VCaP (cell line): ENCODE data around the gene ERV3-1.
A peak's percentile ranks its signal among the peaks of the same experiment; 100 is the strongest.
"Not testable (repeated sequence)": the region's sequence is repeated elsewhere in the genome, so short reads cannot be mapped to it uniquely, and the experiment has no call there.

Experiments
- H3K27ac ChIP-seq: fragments of 450-650 bp; 2 replicates; pipeline ENCODE4 v1.5.1; 2017
- TF ChIP-seq, protein P1 (sequence below): fragments of 450-650 bp; conservative IDR thresholded peaks from 2 replicates; pipeline ENCODE4 v1.5.1; 2017; ENCODE audit warnings: mild to moderate bottlenecking, moderate library complexity

The ERV3-1 gene, protein sequence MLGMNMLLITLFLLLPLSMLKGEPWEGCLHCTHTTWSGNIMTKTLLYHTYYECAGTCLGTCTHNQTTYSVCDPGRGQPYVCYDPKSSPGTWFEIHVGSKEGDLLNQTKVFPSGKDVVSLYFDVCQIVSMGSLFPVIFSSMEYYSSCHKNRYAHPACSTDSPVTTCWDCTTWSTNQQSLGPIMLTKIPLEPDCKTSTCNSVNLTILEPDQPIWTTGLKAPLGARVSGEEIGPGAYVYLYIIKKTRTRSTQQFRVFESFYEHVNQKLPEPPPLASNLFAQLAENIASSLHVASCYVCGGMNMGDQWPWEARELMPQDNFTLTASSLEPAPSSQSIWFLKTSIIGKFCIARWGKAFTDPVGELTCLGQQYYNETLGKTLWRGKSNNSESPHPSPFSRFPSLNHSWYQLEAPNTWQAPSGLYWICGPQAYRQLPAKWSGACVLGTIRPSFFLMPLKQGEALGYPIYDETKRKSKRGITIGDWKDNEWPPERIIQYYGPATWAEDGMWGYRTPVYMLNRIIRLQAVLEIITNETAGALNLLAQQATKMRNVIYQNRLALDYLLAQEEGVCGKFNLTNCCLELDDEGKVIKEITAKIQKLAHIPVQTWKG

DNA sequence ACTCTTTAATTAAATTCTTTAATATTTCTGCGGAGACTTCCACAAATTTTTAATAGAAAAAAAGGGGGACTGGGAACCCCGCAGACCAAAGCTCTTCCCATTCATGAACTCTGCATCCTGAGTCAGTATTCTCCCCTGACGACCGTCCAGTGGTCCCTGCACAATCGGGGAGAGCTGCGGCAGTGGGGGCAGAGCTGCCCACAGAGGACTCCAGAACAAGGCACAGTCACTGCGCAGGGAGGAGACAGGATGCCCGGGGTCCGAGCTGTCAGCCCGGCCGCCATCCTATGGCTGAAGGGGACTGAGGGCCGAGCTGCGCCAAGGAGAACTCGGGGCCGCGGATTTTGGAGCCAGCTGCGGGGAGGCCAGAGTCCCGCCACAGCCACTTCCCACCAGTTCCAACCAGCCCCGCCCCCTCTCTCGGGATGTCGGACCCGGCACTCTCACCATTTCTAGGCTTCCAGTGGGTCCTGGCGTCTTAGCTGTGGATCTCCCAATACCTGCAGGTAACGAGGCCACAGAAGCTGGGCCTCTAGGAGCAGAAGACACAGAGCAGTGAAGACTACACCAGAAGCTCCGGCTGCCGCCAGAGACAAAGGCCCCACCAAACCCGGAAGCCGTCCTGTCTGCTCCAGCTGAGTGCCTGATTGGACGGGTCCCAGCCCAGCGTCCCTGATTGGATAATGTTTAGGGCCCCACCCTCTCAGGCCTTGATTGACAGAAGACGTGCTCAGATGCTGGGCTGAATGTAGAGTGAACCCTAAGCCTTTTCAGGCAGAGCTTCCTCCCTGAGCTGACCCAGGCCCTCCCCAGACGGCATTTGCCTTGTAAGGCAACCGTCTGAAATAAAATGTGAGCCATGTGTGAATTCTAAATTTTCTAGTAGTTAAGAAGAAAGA is at the start of gene ERV3-1:
Gene ERV3-1 (minus strand): TSS at position 594 of the 899 bp plus-strand sequence. CDS start 13,661 bp downstream, outside the sequence.
- peak within 1 kb of the TSS; percentile 77 for H3K27ac ChIP-seq
- TF ChIP-seq, protein P1, sequence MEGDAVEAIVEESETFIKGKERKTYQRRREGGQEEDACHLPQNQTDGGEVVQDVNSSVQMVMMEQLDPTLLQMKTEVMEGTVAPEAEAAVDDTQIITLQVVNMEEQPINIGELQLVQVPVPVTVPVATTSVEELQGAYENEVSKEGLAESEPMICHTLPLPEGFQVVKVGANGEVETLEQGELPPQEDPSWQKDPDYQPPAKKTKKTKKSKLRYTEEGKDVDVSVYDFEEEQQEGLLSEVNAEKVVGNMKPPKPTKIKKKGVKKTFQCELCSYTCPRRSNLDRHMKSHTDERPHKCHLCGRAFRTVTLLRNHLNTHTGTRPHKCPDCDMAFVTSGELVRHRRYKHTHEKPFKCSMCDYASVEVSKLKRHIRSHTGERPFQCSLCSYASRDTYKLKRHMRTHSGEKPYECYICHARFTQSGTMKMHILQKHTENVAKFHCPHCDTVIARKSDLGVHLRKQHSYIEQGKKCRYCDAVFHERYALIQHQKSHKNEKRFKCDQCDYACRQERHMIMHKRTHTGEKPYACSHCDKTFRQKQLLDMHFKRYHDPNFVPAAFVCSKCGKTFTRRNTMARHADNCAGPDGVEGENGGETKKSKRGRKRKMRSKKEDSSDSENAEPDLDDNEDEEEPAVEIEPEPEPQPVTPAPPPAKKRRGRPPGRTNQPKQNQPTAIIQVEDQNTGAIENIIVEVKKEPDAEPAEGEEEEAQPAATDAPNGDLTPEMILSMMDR, result no peak

DNA sequence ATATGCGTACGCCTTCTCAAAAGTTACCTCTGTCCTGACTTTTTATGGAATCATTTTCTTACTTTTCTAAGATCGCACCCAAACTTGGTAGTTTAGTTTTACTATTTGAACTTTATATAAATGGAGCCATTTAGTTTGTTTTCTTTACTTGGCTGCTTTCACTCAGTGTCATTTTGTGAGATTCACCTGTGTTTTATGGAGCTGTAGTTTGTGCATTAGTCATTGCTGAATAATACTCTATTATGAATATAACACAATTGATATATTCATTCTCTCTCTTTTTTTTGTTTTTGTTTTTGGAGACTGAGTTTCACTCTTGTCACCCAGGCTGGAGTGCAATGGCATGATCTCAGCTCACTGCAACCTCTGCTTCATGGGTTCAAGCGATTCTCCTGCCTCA is 49.3 kb upstream of the ERV3-1 start:
- not testable (repeated sequence) for H3K27ac ChIP-seq

DNA sequence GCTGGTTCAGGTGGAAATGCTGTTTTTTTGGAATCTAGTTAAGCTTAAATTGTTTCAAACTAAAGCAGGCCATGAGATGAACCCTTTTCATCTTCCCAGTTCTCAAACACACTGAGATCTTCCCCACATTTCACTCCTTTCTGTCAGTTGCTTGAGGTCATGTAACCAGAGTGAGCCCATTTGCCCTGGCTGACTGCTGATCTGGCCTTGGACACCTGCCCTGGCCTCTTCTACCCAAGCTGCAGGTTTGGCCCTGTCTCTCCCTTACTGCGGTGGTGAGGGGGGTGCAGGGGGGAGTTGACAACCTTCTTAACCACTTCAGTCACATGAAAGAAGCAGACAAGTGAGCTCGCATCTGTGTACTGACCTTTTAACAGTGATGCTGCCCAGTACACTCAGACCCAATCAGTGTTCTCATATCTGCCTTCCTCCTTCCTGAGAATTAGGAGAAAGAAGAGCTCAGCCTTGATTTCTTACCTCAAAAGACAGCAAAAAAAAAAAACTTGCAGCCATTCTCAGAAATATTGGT is 48.0 kb upstream of the ERV3-1 start:
- not testable (repeated sequence) for H3K27ac ChIP-seq

DNA sequence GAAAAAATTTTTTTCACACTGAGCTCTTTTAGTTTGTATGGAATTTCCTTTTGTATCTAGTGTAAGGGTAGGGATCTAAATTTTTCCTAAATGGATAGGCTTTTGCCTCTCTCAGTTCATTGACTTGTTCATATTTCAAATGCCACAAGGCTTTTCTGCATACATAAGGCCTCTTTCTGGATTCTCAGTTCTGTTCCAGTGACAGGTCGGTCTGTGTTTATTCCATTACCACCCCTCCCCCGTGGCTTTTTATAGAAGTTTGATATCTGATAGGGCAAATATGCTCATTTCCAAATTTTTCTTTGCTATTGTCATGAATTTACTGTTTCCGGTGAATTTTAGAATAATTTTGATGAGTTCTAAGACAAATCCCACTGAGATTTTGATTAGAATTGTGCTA is 45.2 kb upstream of the ERV3-1 start:
- not testable (repeated sequence) for H3K27ac ChIP-seq

DNA sequence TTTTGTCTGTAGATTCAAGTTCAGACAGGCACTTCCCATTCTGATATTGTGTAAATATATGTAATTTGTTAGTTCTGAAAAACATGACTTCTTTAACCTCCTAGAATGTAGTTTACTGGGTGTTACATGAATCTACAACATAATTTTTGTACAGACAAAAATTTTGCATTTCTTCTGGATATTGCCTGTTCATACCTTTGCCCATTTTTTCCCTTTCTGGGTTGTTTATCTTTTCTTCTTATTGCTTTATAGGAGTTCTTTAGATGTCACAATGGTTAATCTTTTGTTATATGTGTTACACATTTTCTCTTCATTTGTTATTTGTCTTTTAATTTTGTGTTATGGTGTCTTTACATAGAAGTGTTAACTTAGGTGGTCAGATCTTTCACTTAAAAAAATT is 44.7 kb upstream of the ERV3-1 start:
- not testable (repeated sequence) for H3K27ac ChIP-seq

DNA sequence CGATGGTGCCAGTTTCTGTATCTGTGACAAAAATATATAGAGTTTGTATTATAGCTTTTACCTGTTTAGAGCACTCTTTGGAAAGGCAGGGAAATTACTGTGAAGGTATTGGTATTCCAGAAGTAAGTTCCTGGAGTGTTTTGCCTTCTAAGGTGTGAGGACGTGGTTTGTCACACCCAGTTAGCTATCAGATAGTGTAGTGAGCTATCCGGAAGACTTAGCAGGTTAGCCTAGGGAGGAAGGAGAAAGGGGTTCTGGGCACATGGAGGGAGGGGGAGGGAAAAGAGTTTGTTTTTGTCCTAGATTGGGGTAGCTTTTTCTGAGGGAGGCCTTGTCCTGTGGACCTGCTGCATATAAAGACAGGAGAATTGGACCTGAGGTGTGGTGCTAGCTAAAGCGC is 39.8 kb upstream of the ERV3-1 start:
- H3K27ac ChIP-seq, result peak overlapping the region; percentile 40; the same call in 1 of the 2 replicates

DNA sequence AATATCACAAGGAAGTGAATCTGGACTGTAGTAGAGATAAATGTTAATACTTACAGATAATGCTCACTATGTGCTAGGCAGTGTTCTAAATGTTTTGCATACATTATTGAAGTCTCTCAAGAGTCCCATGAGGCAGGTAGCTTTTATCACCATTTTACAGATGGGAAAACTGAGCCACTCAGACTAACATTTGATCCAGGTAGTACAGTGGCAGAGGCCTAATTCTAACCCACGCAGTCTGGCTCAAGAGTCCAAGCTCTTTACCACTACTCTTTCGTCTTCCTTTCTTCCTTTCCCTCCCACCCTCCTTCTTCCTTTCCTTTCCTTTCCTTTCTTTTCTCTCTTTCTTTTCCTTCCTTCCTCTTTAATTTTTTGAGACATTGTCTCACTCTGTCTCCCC is 39.1 kb upstream of the ERV3-1 start:
- H3K27ac ChIP-seq, result not testable (repeated sequence)

DNA sequence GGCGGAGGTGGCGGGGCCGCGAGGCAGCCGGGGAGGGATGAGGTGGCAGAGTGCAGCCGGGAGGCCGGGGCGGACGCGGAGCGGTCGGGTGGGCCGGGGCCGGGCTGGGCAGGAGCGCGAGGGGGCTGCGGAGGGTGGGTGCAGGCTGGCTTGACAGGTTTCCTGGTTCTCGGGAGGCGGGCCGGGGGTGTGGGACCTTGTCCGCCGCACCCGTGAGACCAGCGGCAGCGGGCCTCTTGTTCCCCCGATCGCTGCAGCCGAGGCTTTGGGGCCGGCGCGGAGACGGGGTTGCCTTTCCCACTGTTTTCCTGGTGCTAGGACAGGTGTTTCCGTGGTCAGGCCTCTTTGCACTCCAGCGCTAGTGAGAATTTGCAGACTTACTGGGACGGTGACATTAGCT is 32.3 kb upstream of the ERV3-1 start:
- peak overlapping the region; percentile 68 for H3K27ac ChIP-seq

DNA sequence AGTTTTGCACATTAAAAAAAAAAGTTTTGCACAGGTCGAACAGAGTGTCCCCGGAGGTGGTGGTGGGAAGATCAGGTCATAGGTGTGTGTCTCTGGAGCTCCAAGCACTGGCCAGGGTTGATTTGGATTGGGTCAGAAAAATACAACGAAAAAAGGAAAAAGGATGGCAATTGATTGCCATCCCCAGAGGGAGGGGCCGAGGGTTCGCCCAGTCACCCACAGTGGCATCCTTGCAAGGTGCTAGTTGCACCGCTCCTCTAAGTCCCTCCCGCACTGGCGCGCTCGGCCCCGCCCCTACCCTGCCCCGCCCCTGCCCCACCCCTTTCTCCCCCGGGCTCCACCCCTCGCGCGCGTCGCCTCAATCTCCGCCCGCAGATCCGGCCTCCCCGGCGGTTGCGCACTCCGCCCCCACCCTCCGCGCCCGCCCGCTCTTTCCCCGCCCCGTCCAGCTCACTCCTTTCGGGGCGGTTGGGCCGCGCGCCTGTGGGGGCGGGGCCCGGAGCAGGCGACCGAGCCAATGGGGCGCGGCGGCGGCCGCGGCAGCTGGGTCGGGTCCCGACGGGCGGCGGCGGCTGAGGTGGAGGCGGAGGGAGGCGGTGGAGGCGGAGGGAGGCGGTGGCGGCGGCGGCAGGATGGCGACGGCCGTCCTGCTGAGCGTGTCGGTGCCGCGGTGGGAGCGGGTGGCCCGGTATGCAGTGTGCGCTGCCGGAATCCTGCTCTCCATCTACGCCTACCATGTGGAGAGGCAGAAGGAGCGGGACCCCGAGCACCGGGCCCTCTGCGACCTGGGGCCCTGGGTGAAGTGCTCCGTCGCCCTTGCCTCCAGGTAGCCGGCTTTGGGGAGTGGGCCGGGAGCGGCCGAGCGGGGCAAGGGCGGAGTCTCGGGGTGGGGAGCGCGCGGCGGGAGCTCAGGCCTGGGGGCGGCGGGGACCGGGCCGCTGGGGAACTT is 31.5 kb upstream of the ERV3-1 start:
- TF ChIP-seq, protein P1, result peak; percentile 31
- H3K27ac ChIP-seq, result peak overlapping the region; percentile 68

DNA sequence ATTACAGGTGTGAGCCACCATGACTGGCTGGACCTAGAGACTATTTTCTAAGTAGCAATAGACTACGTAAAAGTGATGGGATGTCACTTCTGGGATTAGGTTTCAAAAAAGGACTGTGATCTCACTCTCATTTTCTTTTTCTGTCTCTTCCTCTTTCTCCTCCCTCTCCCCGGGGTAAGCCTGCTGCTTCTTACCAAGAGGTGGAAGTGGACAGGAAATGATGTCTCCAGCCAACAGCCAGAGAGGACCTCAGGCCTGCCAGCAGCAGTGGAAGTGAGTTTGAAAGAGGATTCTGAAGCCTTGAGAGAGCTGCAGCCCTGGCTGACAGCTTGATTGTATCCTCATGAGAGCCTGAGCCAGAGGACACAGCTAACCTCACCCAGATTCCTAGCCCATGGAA is 30.0 kb upstream of the ERV3-1 start:
- H3K27ac ChIP-seq, result not testable (repeated sequence)

DNA sequence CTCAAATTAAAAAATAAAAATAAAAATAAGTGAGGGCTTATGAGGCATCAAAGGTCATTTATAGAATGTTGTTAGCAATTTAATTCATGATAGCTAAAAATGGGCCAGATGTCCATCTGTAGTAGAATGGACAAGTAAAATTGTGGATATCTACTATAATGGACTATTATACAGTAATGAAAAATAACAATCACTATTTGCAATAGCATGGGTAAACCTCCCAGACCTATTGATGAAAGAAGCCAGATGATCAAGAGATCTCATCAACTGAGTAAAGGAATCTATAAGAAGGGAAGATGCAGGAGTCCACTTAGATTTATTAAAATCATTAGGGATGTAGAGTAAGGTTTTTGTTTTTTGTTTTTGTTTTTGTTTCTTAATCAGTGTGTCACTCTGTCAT is 29.0 kb upstream of the ERV3-1 start:
- not testable (repeated sequence) for H3K27ac ChIP-seq

DNA sequence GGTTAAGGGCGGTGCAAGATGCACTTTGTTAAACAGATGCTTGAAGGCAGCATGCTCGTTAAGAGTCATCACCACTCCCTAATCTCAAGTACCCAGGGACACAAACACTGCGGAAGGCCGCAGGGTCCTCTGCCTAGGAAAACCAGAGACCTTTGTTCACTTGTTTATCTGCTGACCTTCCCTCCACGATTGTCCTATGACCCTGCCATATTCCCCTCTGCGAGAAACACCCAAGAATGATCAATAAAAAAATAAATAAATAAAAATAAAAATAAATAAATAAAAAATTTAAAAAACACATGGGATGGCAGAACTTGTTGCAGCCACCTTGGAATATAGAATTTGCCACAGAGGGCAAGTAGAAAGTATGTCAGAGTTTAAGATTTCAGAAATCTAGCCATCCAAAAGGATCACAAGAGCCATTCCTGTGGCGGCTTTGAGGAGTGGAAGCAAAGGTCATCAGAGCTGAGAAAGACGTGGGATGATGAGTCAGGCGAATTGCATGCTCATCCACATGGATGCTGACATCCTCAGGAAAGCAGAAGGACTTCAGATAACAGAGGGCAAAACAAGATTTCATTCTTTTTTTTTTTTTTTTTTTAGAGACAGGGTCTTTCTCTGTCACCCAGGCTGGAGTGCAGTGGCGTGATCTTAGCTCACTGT is 27.8 kb upstream of the ERV3-1 start:
- not testable (repeated sequence) for H3K27ac ChIP-seq

DNA sequence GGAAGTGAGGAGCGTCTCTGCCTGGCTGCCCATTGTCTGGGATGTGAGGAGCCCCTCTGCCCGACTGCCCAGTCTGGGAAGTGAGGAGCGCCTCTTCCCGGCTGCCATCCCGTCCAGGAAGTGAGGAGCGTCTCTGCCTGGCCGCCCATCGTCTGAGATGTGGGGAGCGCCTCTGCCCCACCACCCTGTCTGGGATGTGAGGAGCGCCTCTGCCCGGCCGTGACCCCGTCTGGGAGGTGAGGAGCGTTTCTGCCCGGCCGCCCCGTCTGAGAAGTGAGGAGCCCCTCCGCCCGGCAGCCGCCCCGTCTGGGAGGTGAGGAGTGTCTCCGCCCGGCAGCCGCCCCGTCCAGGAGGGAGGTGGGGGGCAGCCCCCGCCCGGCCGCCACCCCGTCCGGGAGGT is 26.9 kb upstream of the ERV3-1 start:
- H3K27ac ChIP-seq, result not testable (repeated sequence)

DNA sequence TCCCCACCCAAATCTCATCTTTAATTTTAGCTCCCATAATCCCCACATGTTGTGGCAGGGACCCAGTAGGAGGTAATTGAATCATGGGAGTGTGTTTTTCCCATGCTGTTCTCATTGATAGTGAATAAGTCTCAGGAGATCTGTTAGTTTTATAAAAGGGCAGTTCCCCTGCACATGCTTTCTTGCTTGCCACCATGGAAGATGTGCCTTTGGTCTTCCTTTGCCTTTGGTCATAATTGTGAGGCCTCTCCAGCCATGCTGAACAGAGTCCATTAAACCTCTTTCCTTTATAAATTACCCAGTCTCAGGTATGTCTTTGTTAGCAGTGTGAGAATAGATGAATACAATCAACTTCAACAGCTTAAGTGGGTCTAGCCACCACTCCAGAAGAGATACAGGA is 18.5 kb upstream of the ERV3-1 start:
- not testable (repeated sequence) for H3K27ac ChIP-seq

DNA sequence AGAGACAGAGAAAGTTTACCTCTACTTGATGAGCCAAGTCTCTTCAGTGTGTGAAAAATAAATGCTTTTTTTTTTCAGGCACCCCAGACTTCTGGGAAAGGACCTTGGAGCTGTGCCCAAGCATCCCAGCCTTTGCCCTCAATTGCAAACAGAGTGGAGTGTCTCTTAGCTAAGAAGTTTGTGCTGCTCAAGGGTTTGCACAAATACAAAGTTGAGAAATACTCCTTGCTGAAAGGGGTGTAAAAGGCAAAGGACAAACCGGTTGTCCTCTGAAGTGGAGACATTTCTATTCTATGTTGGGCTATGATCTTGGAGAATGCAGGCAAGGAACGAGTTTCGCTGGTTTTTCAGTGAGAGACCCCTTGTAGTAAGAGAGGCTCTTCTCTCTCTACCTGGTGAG is 14.5 kb upstream of the ERV3-1 start:
- H3K27ac ChIP-seq, result not testable (repeated sequence)

DNA sequence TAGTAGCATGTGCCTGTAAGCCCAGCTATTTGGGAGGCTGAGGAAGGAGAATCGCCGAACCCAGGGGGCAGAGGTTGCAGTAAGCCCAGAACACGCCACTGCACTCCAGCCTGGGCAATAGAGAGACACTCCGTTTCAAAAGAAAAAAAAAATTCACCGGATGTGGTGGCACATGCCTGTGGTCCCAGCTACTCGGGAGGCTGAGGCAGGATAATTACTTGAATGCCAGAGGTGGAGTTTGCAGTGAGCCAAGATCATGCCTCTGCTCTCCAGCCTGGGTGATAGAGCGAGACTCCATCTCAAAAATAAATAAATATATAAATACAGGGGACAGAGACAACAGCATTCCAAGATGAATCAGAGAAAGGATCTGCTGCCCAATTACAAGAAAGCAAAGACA is 3.4 kb upstream of the ERV3-1 start:
- H3K27ac ChIP-seq, result not testable (repeated sequence)

DNA sequence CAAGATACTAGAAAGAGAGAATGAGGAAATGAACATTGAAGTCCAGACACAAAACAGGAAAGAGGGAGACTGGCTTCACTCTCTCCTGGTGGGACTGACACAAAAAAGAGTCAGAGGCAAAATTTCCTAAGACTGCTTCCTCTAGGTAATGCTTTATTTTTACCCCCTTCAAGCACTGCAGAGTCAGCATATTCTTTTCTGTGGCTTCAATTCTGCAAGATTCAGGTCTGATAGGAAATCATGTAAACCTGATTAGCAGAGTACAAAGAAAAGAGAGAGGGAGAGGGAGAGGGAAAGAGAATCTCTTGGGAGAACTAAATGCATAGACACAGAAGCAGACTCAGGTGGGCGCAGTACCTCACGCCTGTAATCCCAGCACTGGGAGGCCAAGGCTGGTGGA is 2.9 kb upstream of the ERV3-1 start:
- not testable (repeated sequence) for H3K27ac ChIP-seq
